ENCODE measurements around the gene AP5S1. TPM values are rescaled to one million over a fixed set of nuclear protein-coding genes. Genes with fewer than 3 reads are reported as not detected.
A peak's percentile ranks its signal among the peaks of the same experiment; 100 is the strongest.

The AP5S1 gene
- total RNA-seq, 2 experiments from 2014 or later, result 6.0 TPM

- peak overlapping the region; percentile 82 for H3K4me3 Mint-ChIP-seq
- H3K9me3 ChIP-seq (ENCODE audit: control insufficient read depth in 1 of 2, insufficient read depth in 1 of 2, low read length in 2 of 2), result no peaks in the 10 kb centered on the region
- ATAC-seq (ENCODE audit: poor library complexity), result peak; percentile 49
- ChIA-PET CTCF (interaction anchor here (0.6 to 3.8 kb wide), 6 partner anchors 9 to 1905 kb away, joined by 3 to 17 read pairs (median 4); partner anchors contain the start of genes ADISSP, CDC25B and CENPB), POLR2A (interaction anchor here (2.6 to 3.7 kb wide), 3 partner anchors 10 to 43 kb away, joined by 12 to 36 read pairs (median 15); partner anchors contain the start of genes ADISSP, AP5S1 and CENPB)
- H3K27ac ChIP-seq (ENCODE audit: low read depth in 1 of 2, low read length in 2 of 2), result no peak overlapping the region
- no peak for TF ChIP-seq CTCF (IDR thresholded peaks at IDR 0.05)
- H3K36me3 Mint-ChIP-seq (ENCODE audit: low read depth), result no peaks in the 10 kb centered on the region
- peaks cover 34% of the 10 kb centered on the region for H3K4me1 Mint-ChIP-seq (ENCODE audit: low read depth)
- H3K4me1 ChIP-seq (ENCODE audit: insufficient read depth, low read length), result peaks cover 34% of the 10 kb centered on the region
- no peaks in the 10 kb centered on the region for H3K9me3 Mint-ChIP-seq
- no peaks in the 10 kb centered on the region for H3K36me3 ChIP-seq (ENCODE audit: insufficient read depth, low read length)
- DNase-seq, result peak in 3 of 14 experiments; percentile 35 to 39 (median 37)
- intact Hi-C loops (cut with DNase I, micrococcal nuclease), result no loop called here
- peak overlapping the region; percentile 67 for H3K4me3 ChIP-seq (ENCODE audit: low read length)
- no peak overlapping the region for H3K27ac Mint-ChIP-seq
- peaks cover 14% of the 10 kb centered on the region for H3K27me3 Mint-ChIP-seq
- H3K27me3 ChIP-seq (ENCODE audit: control insufficient read depth in 1 of 2, insufficient read depth in 2 of 2, low read length in 2 of 2), result peaks cover 9 to 12% of the 10 kb centered on the region in 2 experiments
Measured at GRCh38 chr20:3777381-3777715, 43.0 kb upstream of the AP5S1 start.

GRCh38 chr20:3777716-3778629 lies 42.4 kb upstream of the AP5S1 start:
- Histone ChIP-seq H3K4me3 (ENCODE audit: low read length) (peak overlapping the region; percentile 67), H3K27ac (ENCODE audit: low read depth in 1 of 2, low read length in 2 of 2) (no peak overlapping the region), H3K4me1 (ENCODE audit: insufficient read depth, low read length) (peaks cover 34% of the 10 kb centered on the region), H3K36me3 (ENCODE audit: insufficient read depth, low read length) (no peaks in the 10 kb centered on the region), H3K27me3 (ENCODE audit: control insufficient read depth in 1 of 2, insufficient read depth in 2 of 2, low read length in 2 of 2) (peaks cover 9 to 12% of the 10 kb centered on the region in 2 experiments), H3K9me3 (ENCODE audit: control insufficient read depth in 1 of 2, insufficient read depth in 1 of 2, low read length in 2 of 2) (no peaks in the 10 kb centered on the region)
- intact Hi-C loops (cut with DNase I, micrococcal nuclease), result no loop called here
- DNase-seq, result peak in 6 of 14 experiments; percentile 32 to 66 (median 52)
- Mint-ChIP-seq H3K4me1 (ENCODE audit: low read depth) (peaks cover 38% of the 10 kb centered on the region), H3K27ac (no peak overlapping the region), H3K27me3 (peaks cover 14% of the 10 kb centered on the region), H3K4me3 (peak overlapping the region; percentile 82), H3K9me3 (no peaks in the 10 kb centered on the region), H3K36me3 (ENCODE audit: low read depth) (no peaks in the 10 kb centered on the region)
- ChIA-PET POLR2A (interaction anchor here (1.0 to 3.7 kb wide), 6 partner anchors 9 to 79 kb away, joined by 3 to 36 read pairs (median 10); partner anchors contain the start of genes ADISSP, AP5S1 and CENPB), CTCF (interaction anchor here (0.6 to 3.8 kb wide), 7 partner anchors 9 to 77 kb away, joined by 3 to 17 read pairs (median 4); partner anchors contain the start of genes ADISSP, CDC25B and CENPB)
- no peak for TF ChIP-seq CTCF (IDR thresholded peaks at IDR 0.05)
- peak; percentile 47 for ATAC-seq (ENCODE audit: poor library complexity)

- peaks cover 14% of the 10 kb centered on the region for H3K27me3 Mint-ChIP-seq
- no peak for TF ChIP-seq CTCF (IDR thresholded peaks at IDR 0.05)
- Histone ChIP-seq H3K27ac (ENCODE audit: low read depth in 1 of 2, low read length in 2 of 2) (no peak overlapping the region), H3K9me3 (ENCODE audit: control insufficient read depth in 1 of 2, insufficient read depth in 1 of 2, low read length in 2 of 2) (no peaks in the 10 kb centered on the region), H3K4me1 (ENCODE audit: insufficient read depth, low read length) (peaks cover 34% of the 10 kb centered on the region), H3K4me3 (ENCODE audit: low read length) (no peak overlapping the region), H3K27me3 (ENCODE audit: control insufficient read depth in 1 of 2, insufficient read depth in 2 of 2, low read length in 2 of 2) (peaks cover 9 to 12% of the 10 kb centered on the region in 2 experiments), H3K36me3 (ENCODE audit: insufficient read depth, low read length) (no peaks in the 10 kb centered on the region)
- H3K4me1 Mint-ChIP-seq (ENCODE audit: low read depth), result peaks cover 38% of the 10 kb centered on the region
- CTCF ChIA-PET, result interaction anchor here (1.0 to 3.8 kb wide), 5 partner anchors 8 to 76 kb away, joined by 3 to 17 read pairs (median 6); partner anchors contain the start of genes ADISSP and CENPB
- POLR2A ChIA-PET, result interaction anchor here (1.3 to 3.7 kb wide), 5 partner anchors 8 to 41 kb away, joined by 4 to 36 read pairs (median 12); partner anchors contain the start of genes ADISSP, AP5S1 and CENPB
- no peak for ATAC-seq (ENCODE audit: poor library complexity)
- intact Hi-C loops (cut with DNase I, micrococcal nuclease), result no loop called here
- DNase-seq, result peak in 1 of 14 experiments; percentile 29
- H3K9me3 Mint-ChIP-seq, result no peaks in the 10 kb centered on the region
- H3K4me3 Mint-ChIP-seq, result peak overlapping the region; percentile 38
- no peak overlapping the region for H3K27ac Mint-ChIP-seq
- no peaks in the 10 kb centered on the region for H3K36me3 Mint-ChIP-seq (ENCODE audit: low read depth)
Measured at GRCh38 chr20:3778976-3779375, 41.4 kb upstream of the AP5S1 start.
